HG03066 (cell line): Measurements from ENCODE around the gene ANKRD52.

Source experiments
- ATAC-seq: cut with Tn5 transposase; IDR thresholded peaks from one replicate; pipeline ENCODE4 v1.9.1; 2021; ENCODE audit warnings: low read depth; ENCODE audit not compliant: unreplicated experiment

Gene ANKRD52

DNA sequence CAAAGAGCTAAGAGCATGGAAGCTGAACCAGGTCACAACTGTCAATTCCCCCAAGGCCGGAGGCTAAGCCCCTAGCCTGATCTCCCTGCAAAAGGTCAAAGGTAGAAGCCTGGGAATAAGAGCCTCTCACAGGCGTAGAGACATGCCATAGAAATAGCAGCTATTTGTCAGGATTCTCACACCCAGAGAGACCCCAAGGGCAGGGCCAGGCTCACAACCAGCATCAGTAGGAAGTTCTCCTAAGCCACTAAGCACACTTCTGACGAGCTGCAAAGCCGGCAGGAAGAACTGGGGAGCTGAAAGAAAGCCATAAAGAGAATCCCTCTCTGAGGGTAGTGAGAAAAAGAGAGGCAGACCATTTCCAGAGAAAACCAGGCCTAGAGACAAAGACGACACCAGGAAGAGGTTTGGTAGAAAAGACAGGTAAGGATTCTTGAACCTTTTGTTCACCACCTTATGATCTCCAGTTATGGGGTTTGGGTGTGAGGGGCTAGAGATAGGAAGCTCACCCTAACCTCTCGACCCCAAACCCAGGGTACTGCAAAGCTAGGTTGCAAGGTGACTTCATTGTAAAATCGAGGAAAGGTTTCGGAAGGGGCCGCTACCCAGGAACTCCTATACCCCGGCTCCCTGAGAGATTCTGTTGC is 69.9 kb downstream of the ANKRD52 start:
- ATAC-seq: no peak
